LNCAP (cell line): ENCODE measurements around the gene MID2.

Experiments
- TF ChIP-seq, protein P1 (sequence below): fragments of 450-650 bp; IDR thresholded peaks from 2 replicates; pipeline ENCODE4 v1.5.1; 2017; ENCODE audit warnings: mild to moderate bottlenecking

MID2 gene

DNA sequence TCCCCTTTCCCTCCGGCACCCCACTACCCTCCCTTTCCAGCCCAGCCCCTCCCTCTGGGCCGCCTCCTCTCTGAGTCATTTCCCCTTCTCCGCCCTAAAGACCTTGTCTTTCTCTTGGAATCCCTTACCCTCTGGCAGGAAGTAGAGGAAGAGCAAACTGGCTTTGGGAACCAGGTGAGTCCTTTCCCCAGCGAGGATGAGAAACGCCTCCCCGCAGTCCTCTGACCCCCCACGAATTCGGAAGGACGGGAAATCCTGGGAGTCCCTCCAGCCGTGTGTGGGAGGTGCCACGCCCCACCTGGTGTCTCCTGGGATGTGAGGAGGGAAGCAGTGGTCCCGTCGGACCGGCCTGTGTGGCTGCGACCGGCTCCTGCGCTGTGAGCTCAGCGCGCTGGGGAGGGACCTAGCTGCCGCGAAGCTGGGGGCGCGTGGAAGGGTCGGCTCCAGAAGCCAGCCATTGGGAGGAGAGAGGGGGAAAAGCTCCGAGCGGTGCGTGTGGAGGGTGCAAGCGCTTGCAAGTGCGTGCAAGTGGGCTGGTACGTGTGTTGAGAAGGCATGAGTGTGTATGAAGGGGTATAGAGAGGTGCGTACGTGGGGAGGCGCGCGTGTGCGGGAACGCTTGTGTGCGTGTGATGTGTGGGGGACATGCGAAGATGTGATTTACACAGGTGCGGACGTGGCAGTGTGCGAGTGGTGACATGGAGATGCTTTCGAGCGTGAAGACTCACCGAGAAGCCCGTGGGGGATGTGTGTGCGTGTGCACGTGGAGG, 110.2 kb downstream of the MID2 start:
- TF ChIP-seq, protein P1, sequence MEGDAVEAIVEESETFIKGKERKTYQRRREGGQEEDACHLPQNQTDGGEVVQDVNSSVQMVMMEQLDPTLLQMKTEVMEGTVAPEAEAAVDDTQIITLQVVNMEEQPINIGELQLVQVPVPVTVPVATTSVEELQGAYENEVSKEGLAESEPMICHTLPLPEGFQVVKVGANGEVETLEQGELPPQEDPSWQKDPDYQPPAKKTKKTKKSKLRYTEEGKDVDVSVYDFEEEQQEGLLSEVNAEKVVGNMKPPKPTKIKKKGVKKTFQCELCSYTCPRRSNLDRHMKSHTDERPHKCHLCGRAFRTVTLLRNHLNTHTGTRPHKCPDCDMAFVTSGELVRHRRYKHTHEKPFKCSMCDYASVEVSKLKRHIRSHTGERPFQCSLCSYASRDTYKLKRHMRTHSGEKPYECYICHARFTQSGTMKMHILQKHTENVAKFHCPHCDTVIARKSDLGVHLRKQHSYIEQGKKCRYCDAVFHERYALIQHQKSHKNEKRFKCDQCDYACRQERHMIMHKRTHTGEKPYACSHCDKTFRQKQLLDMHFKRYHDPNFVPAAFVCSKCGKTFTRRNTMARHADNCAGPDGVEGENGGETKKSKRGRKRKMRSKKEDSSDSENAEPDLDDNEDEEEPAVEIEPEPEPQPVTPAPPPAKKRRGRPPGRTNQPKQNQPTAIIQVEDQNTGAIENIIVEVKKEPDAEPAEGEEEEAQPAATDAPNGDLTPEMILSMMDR = no peak

DNA sequence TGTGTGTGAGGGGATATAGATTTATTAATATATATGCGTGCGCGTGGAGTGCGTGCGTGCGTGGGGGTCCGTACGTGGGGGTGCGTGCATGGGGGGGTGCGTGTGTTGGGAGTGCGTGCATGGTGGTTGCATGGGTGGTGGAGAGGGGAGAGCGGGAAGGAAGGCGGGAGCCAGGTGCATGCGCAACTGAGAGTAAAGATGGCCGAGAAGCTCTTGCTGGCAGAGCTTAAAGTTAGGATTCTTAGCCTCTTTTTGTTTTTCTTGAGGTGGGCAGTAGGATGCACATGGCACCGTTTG, 110.7 kb downstream of the MID2 start:
- TF ChIP-seq, protein P1 = no peak

DNA sequence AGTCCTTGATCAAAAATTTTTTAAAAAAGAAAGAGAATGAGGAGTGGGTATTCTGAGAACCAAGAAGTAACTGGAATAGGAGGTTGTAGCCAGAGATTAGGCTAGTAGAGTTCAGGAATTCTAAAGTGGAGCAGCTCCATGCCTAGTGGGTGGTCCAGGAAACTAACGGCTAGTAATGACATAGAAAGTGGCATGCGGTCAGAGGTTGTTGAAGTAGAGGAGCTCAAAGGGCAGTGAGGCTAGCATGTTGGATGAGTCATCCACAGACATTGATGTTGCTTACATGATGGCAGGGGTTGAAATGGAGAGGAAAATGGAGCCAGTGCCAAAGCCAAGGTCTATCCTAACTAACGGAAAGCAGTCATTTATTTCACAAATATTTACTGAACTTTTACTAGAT, 114.4 kb downstream of the MID2 start:
- TF ChIP-seq, protein P1 = no peak

DNA sequence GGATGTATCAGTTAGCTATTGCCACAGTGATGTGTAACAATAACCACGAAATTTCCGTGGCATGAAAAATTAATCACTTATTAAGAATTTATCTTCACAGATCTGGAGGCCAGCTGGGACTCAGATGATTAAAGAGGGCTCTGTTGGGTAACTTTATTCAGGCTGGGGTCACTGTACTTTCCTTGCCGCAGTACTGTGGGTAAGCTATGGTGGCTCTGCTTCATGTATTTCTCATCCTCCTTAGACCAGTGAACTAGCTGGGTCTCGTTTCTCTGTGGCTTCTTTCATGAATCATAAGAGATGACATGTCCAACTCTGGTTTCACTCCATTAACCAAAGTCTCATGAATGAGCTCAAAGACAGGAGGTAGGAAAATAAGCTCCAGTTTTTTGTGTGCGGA, 143.0 kb downstream of the MID2 start:
- TF ChIP-seq, protein P1 = no peak

DNA sequence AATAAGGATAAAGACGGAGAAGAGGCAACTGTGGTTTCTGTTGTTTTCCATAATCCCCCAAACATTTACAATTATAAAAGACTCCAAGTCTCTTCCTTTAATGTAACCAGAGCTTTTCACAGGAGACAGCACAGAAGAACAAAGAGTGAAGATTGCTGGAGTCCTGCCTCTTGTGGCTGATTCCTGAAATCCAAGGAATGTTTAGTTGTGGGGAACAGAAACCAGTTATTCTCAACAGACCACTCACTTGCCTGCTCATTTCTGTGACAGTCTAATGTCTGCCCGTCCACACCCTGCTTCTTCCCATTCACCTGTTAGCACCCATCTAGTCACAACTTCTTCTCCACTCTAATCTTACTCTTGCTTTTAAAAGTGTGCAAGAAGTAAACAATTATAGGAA, 144.4 kb downstream of the MID2 start:
- TF ChIP-seq, protein P1 = no peak

DNA sequence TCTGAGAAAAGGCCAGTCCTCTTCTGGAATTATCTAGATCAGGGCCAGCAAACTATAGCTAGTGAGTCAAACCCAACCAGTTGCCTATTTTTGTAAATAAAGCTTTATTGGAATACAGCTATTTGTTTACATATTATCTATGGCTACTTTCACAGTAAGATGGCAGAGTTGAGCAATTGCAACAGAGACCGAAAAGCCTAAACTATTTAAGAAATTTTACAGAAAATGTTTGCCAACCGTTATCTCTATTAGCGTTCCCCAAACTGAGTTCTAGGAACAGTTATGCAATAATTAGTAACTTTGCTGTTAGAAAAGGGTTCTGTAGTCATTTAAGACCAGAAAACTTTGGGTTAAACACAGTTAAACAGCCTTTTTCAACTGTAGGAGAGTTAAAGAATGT, 146.0 kb downstream of the MID2 start:
- TF ChIP-seq, protein P1 = no peak
